NCI-H1694 treated with DMSO at 0.1 percent for 48 hours (cell line): ENCODE measurements around the gene LIF.
"Not testable (repeated sequence)": the region's sequence is repeated elsewhere in the genome, so short reads cannot be mapped to it uniquely, and the experiment has no call there.

Experiments used
- DNase-seq: peaks from one replicate; lab custom pipeline; 2025; lab: John Stamatoyannopoulos, UW

Gene LIF

GRCh38 chr22:30224161-30224857 lies 22.2 kb downstream of the LIF start:
- DNase-seq = no peak

GRCh38 chr22:30223303-30223702 lies 23.3 kb downstream of the LIF start:
- no peak for DNase-seq

- DNase-seq = no peak
Measured at GRCh38 chr22:30222321-30222720, 24.2 kb downstream of the LIF start.

GRCh38 chr22:30221121-30221992 lies 25.2 kb downstream of the LIF start:
- no peak for DNase-seq

GRCh38 chr22:30220338-30221012 lies 26.1 kb downstream of the LIF start:
- no peak for DNase-seq

- DNase-seq = no peak
Measured at GRCh38 chr22:30219668-30220278, 26.8 kb downstream of the LIF start.

GRCh38 chr22:30219049-30219654 lies 27.4 kb downstream of the LIF start:
- no peak for DNase-seq

- DNase-seq = no peak
Measured at GRCh38 chr22:30217698-30218560, 28.6 kb downstream of the LIF start.

GRCh38 chr22:30216710-30217109 lies 29.8 kb downstream of the LIF start:
- no peak for DNase-seq

- not testable (repeated sequence) for DNase-seq
Measured at GRCh38 chr22:30216272-30216671, 30.3 kb downstream of the LIF start.

- DNase-seq = no peak
Measured at GRCh38 chr22:30214703-30215407, 31.7 kb downstream of the LIF start.

GRCh38 chr22:30212996-30213441 lies 33.5 kb downstream of the LIF start:
- no peak for DNase-seq

- DNase-seq = no peak
Measured at GRCh38 chr22:30212363-30212995, 34.1 kb downstream of the LIF start.

- no peak for DNase-seq
Measured at GRCh38 chr22:30211124-30211820, 35.3 kb downstream of the LIF start.

- no peak for DNase-seq
Measured at GRCh38 chr22:30210235-30210909, 36.2 kb downstream of the LIF start.

GRCh38 chr22:30209642-30210041 lies 36.9 kb downstream of the LIF start:
- no peak for DNase-seq

- no peak for DNase-seq
Measured at GRCh38 chr22:30208631-30209603, 37.6 kb downstream of the LIF start.
